Gastroesophageal sphincter (tissue), 4 donors: ENCODE data around the gene IMPDH2. TPM values are rescaled to one million over a fixed set of nuclear protein-coding genes. Genes with fewer than 3 reads are reported as not detected.
A peak's percentile ranks its signal among the peaks of the same experiment; 100 is the strongest.
"Not testable (repeated sequence)": the region's sequence is repeated elsewhere in the genome, so short reads cannot be mapped to it uniquely, and the experiment has no call there.

ENCODE experiments used
- ATAC-seq: fragments of 150-250 bp; one replicate; pipeline ENCODE4 v1.9.1; 2016; ENCODE audit warnings: mild to moderate bottlenecking, moderate library complexity
- H3K27ac ChIP-seq, 4 donors: fragments of 200-600 bp; sonication (generic) in 3 of 4; 1 replicate in 3 of 4; 2 replicates in 1 of 4; pipeline ENCODE4 v1.5.1; 2016 to 2019
- H3K27me3 ChIP-seq: fragments of 200-600 bp; sonication (generic); one replicate; pipeline ENCODE4 v1.5.1; 2019
- H3K36me3 ChIP-seq, 2 donors: fragments of 200-600 bp; sonication (generic); one replicate each; pipeline ENCODE4 v1.5.1; 2019; ENCODE audit warnings: control low read depth in 1 of 2
- H3K4me1 ChIP-seq, 3 donors: fragments of 200-600 bp; sonication (generic); 1 replicate in 2 of 3; 2 replicates in 1 of 3; pipeline ENCODE4 v1.5.1; 2016 to 2019; ENCODE audit warnings: control low read depth in 2 of 3
- H3K4me3 ChIP-seq, 2 donors: fragments of 200-600 bp; sonication (generic); one replicate each; pipeline ENCODE4 v1.5.1; 2019; ENCODE audit warnings: mild to moderate bottlenecking in 1 of 2, moderate library complexity in 1 of 2
- H3K9me3 ChIP-seq, 3 donors: fragments of 200-600 bp; sonication (generic); one replicate each; pipeline ENCODE4 v1.5.1; 2017 to 2019; ENCODE audit warnings: control low read depth in 2 of 3
- EP300 ChIP-seq: sonication (generic); formaldehyde crosslinking; IDR thresholded peaks from one replicate; pipeline ENCODE4 v1.6.1; 2017; ENCODE audit warnings: antibody characterized with exemption, mild to moderate bottlenecking
- POLR2A ChIP-seq, 2 donors: fragments of 450-650 bp; IDR thresholded peaks; one replicate each; pipeline ENCODE4 v1.6.1; 2017; ENCODE audit warnings: antibody characterized with exemption in 2 of 2, mild to moderate bottlenecking in 2 of 2, moderate library complexity in 1 of 2
- POLR2AphosphoS5 ChIP-seq: sonication (generic); formaldehyde crosslinking; IDR thresholded peaks from one replicate; pipeline ENCODE4 v1.6.1; 2017; ENCODE audit warnings: antibody characterized with exemption
- WGBS, 2 donors: methylation state at CpG; one replicate each; pipeline ENCODE4 v1.1.5; 2018; ENCODE audit warnings: low coverage in 1 of 2; 5-methylcytosine and 5-hydroxymethylcytosine counted together
- total RNA-seq, 4 donors: library from RNA; depleted of rRNA; stranded (reverse); fragments of >200 nt; gene quantifications; one replicate each; pipeline ENCODE4 v1.1.0, GENCODE V29; 2016
- TF ChIP-seq, protein P1 (sequence below), 4 experiments: fragments of 200-600 bp in 2 of 4; fragments of 450-650 bp in 2 of 4; sonication (generic) in 1 of 4; IDR thresholded peaks; one replicate each; pipeline ENCODE4 v1.5.1; 2017 to 2019; ENCODE audit warnings: antibody characterized with exemption in 4 of 4, mild to moderate bottlenecking in 2 of 4, moderate library complexity in 2 of 4

IMPDH2 gene
- total RNA-seq, 4 donors from 2014 or later: 89.8 to 179 (median 118) TPM

DNA sequence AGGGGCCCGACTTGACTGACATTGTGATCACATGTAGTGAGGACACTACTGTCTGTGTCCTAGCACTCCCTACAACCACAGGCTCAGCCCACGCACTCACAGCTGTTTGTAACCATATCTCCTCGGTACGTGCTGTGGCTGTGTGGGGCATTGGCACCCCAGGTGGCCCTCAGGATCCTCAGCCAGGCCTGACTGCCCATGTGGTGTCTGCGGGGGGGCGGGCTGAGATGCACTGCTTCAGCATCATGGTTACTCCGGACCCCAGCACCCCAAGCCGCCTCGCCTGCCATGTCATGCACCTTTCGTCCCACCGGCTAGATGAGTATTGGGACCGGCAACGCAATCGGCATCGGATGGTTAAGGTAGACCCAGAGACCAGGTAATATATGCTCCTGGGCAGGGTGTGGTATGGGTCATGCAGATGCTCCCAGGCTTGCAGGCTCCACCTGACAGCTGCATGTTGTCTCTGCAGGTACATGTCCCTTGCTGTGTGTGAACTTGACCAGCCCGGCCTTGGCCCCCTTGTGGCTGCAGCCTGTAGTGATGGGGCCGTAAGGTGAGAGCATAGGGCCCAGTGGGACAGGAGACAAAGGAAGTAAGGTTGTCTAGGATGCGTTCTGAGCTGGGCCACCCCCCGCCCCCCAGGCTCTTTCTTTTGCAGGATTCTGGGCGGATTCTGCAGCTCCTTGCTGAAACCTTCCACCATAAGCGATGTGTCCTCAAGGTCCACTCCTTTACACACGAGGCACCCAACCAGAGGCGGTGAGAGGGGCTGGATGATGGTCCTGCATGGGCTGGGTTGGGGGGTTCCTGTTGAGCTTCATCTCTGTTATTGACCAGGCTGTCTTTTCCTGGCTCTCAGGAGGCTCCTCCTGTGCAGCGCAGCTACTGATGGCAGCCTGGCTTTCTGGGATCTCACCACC, 15.2 kb downstream of the IMPDH2 start:
- Histone ChIP-seq H3K4me1 (peaks cover 0 to 64% (median 11%) of the 10 kb centered on the region in 3 donors), H3K4me3 (no peak overlapping the region), H3K36me3 (peaks cover 0 to 67% of the 10 kb centered on the region in 2 donors), H3K27me3 (no peaks in the 10 kb centered on the region), H3K27ac (no peak overlapping the region), H3K9me3 (no peaks in the 10 kb centered on the region)
- TF ChIP-seq, protein P1, sequence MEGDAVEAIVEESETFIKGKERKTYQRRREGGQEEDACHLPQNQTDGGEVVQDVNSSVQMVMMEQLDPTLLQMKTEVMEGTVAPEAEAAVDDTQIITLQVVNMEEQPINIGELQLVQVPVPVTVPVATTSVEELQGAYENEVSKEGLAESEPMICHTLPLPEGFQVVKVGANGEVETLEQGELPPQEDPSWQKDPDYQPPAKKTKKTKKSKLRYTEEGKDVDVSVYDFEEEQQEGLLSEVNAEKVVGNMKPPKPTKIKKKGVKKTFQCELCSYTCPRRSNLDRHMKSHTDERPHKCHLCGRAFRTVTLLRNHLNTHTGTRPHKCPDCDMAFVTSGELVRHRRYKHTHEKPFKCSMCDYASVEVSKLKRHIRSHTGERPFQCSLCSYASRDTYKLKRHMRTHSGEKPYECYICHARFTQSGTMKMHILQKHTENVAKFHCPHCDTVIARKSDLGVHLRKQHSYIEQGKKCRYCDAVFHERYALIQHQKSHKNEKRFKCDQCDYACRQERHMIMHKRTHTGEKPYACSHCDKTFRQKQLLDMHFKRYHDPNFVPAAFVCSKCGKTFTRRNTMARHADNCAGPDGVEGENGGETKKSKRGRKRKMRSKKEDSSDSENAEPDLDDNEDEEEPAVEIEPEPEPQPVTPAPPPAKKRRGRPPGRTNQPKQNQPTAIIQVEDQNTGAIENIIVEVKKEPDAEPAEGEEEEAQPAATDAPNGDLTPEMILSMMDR (IDR thresholded peaks at IDR 0.05): peak in 3 of 4 experiments; percentile 43 to 61 (median 46)
- TF ChIP-seq POLR2AphosphoS5: no peak
- 90 to 93% methylated on average over 5 to 6 of the region's 24 CpGs for WGBS, 2 donors
- ATAC-seq: no peak

DNA sequence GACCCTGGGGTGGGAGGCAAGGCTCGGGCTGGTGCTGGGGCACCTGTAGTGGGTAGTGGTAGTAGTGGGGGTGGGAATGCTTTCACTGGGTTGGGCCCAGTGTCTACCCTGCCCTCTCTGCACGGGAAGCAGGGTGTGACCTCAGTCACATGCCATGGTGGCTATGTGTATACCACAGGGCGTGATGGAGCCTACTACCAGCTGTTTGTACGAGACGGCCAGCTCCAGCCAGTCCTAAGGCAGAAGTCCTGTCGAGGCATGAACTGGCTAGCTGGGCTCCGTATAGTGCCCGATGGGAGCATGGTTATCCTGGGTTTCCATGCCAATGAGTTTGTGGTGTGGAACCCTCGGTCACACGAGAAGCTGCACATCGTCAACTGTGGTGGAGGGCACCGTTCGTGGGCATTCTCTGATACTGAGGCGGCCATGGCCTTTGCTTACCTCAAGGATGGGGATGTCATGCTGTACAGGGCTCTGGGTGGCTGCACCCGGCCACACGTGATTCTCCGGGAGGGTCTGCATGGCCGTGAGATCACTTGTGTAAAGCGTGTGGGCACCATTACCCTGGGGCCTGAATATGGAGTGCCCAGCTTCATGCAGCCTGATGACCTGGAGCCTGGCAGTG, 16.0 kb downstream of the IMPDH2 start:
- ATAC-seq: no peak
- Histone ChIP-seq H3K4me3 (no peak overlapping the region), H3K4me1 (peaks cover 0 to 67% (median 14%) of the 10 kb centered on the region in 3 donors), H3K27me3 (no peaks in the 10 kb centered on the region), H3K36me3 (peaks cover 0 to 67% of the 10 kb centered on the region in 2 donors), H3K9me3 (no peaks in the 10 kb centered on the region), H3K27ac (peak overlapping the region in 1 of 4 donors; percentile 10)
- WGBS, 2 donors: 67 to 71% methylated on average over 6 to 8 of the region's 19 CpGs
- TF ChIP-seq POLR2AphosphoS5: no peak

DNA sequence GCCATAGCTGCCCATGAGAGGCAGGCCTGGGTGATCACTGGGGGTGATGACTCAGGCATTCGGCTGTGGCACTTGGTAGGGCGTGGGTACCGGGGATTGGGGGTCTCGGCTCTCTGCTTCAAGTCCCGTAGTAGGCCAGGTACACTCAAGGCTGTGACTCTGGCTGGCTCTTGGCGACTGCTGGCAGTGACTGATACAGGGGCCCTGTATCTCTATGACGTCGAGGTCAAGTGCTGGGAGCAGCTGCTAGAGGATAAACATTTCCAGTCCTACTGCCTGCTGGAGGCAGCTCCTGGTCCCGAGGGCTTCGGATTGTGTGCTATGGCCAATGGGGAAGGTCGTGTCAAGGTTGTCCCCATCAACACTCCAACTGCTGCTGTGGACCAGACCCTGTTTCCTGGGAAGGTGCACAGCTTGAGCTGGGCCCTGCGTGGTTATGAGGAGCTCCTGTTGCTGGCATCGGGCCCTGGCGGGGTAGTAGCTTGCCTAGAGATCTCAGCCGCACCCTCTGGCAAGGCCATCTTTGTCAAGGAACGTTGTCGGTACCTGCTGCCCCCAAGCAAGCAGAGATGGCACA, 16.7 kb downstream of the IMPDH2 start:
- peak overlapping the region in 2 of 4 donors; percentile 20 to 46 for H3K27ac ChIP-seq
- no peak for ATAC-seq
- no CpG with 5 or more reads among the region's 17 CpGs for WGBS, 2 donors
- no peak overlapping the region for H3K4me3 ChIP-seq
- no peak for TF ChIP-seq EP300
- peaks cover 0 to 69% (median 13%) of the 10 kb centered on the region in 3 donors for H3K4me1 ChIP-seq
- H3K36me3 ChIP-seq: peaks cover 0 to 67% of the 10 kb centered on the region in 2 donors
- no peaks in the 10 kb centered on the region for H3K27me3 ChIP-seq
- H3K9me3 ChIP-seq: no peaks in the 10 kb centered on the region

DNA sequence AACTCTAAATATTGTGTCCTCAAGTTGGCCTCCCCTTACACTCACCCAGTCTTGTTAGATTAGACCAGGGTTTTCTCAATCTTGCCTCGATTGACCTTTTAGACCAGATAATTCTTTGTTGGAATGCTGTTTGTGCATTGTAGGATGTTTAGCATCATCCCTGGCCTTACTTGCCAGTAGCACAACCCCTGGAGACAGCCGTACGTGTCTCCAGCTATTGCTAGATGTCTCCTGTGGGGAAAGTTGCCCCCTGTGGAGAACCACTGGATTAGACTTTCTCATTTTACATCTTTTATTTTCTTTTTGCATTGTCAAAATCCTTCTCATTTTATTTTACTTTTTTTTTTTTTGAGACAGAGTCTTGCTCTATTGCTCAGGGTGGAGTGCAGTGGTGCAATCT, 19.8 kb downstream of the IMPDH2 start:
- Histone ChIP-seq H3K27me3 (no peaks in the 10 kb centered on the region), H3K27ac (no peak overlapping the region), H3K9me3 (no peaks in the 10 kb centered on the region), H3K36me3 (peaks cover 0 to 44% of the 10 kb centered on the region in 2 donors), H3K4me1 (peaks cover 0 to 72% (median 9%) of the 10 kb centered on the region in 3 donors), H3K4me3 (no peak overlapping the region)
- 62 to 69% methylated on average over 3 of the region's 3 CpGs for WGBS, 2 donors
- no peak for TF ChIP-seq POLR2AphosphoS5
- no peak for TF ChIP-seq EP300
- no peak for TF ChIP-seq POLR2A (IDR thresholded peaks at IDR 0.05)
- TF ChIP-seq, protein P1 (IDR thresholded peaks at IDR 0.05): no peak
- ATAC-seq: no peak

DNA sequence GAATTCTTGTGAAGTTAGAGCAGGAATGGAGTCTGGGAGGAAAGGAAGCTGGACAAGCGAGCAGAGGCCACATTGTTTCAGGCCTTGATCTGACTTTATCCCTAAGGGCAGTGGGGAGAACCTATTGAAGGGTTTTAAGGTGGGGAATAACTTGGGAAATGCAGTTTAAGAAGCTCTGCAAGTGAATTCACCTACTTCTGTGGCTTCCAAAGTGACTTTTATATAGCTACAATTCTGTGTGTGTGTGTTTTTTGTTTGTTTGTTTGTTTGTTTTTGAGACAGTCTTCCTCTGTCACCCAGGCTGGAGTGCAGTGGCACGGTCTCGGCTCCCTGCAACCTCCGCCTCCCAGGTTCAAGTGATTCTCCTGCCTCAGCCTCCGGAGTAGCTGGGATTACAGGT, 20.6 kb downstream of the IMPDH2 start:
- ATAC-seq, H3K9me3 ChIP-seq, H3K27me3 ChIP-seq: not testable (repeated sequence)
- WGBS, 2 donors: 60 to 78% methylated on average over 2 to 4 of the region's 5 CpGs
- Histone ChIP-seq H3K27ac (peak overlapping the region in 3 of 4 donors; percentile 85 to 98 (median 97)), H3K4me1 (peaks cover 0 to 72% (median 9%) of the 10 kb centered on the region in 3 donors), H3K4me3 (peak overlapping the region in 1 of 2 donors; percentile 90), H3K36me3 (peaks cover 0 to 41% of the 10 kb centered on the region in 2 donors)

DNA sequence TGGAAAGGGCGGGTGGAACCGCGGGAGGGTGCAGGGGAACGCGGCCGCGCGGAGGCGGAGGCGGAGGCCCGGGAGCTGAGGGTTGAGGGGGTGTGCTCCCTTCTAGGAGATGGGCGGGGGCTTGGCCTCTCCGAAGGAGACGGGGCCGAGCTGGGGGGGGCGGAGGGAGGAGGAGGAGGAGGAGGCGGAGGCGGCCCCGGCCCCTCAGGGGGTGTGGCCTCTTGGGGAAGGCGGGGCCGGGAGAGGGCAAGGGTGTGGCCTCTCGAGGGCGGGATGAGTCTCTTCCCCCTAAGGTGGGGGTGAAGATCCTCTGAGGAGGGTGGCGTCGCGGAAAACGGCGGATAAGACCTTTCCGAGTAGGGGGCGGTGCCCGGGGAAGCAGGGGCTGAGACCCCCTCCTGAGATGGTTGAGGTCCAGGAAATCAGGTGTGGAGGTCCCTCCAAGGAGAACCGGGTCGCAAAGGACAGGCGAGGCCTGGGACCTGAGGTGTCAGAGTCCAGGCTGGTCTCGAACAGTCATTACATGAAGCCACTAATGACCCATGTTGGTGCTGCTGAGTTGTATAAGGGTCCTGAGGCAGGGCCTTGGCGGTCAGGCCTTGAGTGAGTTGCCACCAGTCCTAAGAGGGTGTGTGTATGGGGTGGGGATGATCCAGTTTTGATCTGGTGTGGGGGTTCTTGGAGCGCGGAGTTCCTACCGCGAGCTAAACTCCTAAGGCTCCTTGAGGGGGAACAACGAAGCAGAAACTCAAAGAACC, 21.2 kb downstream of the IMPDH2 start:
- no peak for TF ChIP-seq EP300
- TF ChIP-seq, protein P1 (IDR thresholded peaks at IDR 0.05): peak in 1 of 4 experiments; percentile 12

More for the DNA sequence above, 21.2 kb downstream of the IMPDH2 start:
- no peaks in the 10 kb centered on the region for H3K9me3 ChIP-seq
- H3K4me1 ChIP-seq: peaks cover 0 to 66% (median 9%) of the 10 kb centered on the region in 3 donors
- peak overlapping the region; percentile 84 to 98 (median 91) for H3K27ac ChIP-seq
- no peaks in the 10 kb centered on the region for H3K27me3 ChIP-seq
- ATAC-seq: peak; percentile 80
- H3K4me3 ChIP-seq: peak overlapping the region; percentile 56 to 90
- 0 to 8% methylated on average over 2 to 5 of the region's 41 CpGs for WGBS, 2 donors
- H3K36me3 ChIP-seq: peaks cover 0 to 36% of the 10 kb centered on the region in 2 donors
